PC-9 (cell line): ENCODE measurements around the gene PTDSS2.

ENCODE experiments used
- CTCF ChIP-seq: fragments of 200-600 bp; sonication (generic); conservative IDR thresholded peaks from 2 replicates; pipeline ENCODE4 v1.6.1; 2017; ENCODE audit warnings: mixed run types, antibody characterized with exemption, mild to moderate bottlenecking, moderate library complexity
- EZH2 ChIP-seq: fragments of 200-600 bp; sonication (generic); IDR thresholded peaks from 2 replicates; pipeline ENCODE4 v1.8.0; 2017; ENCODE audit warnings: antibody characterized with exemption, low read depth

- TF ChIP-seq CTCF (no peak), EZH2 (no peak)
Observed at GRCh38 chr11:457111-457760, 7.2 kb downstream of the PTDSS2 start.
